IPS-NIHi11 (cell line): ENCODE data around the gene SDF4.

Experiments used
- DNase-seq: peaks from one replicate; pipeline ENCODE4 v3.0.0; 2012; ENCODE audit warnings: mixed read lengths, low spot score

SDF4 gene

GRCh38 chr1:1228187-1228586, 3.6 kb downstream of the SDF4 start:
- DNase-seq, result no peak

- no peak for DNase-seq
These were observed 4.4 kb downstream of the SDF4 start for GRCh38 chr1:1227386-1227785.

- no peak for DNase-seq
These were observed 5.0 kb downstream of the SDF4 start for GRCh38 chr1:1226566-1227362.

- DNase-seq, result no peak
These were observed 5.9 kb downstream of the SDF4 start for GRCh38 chr1:1225913-1226312.

GRCh38 chr1:1225238-1225845, 6.5 kb downstream of the SDF4 start:
- no peak for DNase-seq

- no peak for DNase-seq
These were observed 7.9 kb downstream of the SDF4 start for GRCh38 chr1:1223891-1224290.

- no peak for DNase-seq
These were observed 8.5 kb downstream of the SDF4 start for GRCh38 chr1:1223321-1223720.

- no peak for DNase-seq
These were observed 9.1 kb downstream of the SDF4 start for GRCh38 chr1:1222575-1223225.

- DNase-seq, result no peak
These were observed 9.8 kb downstream of the SDF4 start for GRCh38 chr1:1221887-1222574.

- DNase-seq, result no peak
These were observed 11.6 kb downstream of the SDF4 start for GRCh38 chr1:1220197-1220596.

GRCh38 chr1:1219341-1219740, 12.5 kb downstream of the SDF4 start:
- no peak for DNase-seq

- DNase-seq, result no peak
These were observed 13.1 kb downstream of the SDF4 start for GRCh38 chr1:1218524-1219200.

GRCh38 chr1:1217621-1218523, 13.9 kb downstream of the SDF4 start:
- no peak for DNase-seq

- DNase-seq, result no peak
These were observed 14.8 kb downstream of the SDF4 start for GRCh38 chr1:1216770-1217620.

GRCh38 chr1:1215881-1216605, 15.8 kb downstream of the SDF4 start:
- DNase-seq, result no peak

- no peak for DNase-seq
These were observed 16.6 kb downstream of the SDF4 start for GRCh38 chr1:1215080-1215676.

GRCh38 chr1:1213345-1214265, 18.2 kb downstream of the SDF4 start, which contains the start of gene TNFRSF4:
TSS of gene TNFRSF4 (minus strand) at chr1:1214153. CDS start at chr1:1214127, 26 bp downstream.
- DNase-seq, result no peak
